Measurements from ENCODE around the gene TNNC2.
A peak's percentile ranks its signal among the peaks of the same experiment; 100 is the strongest.
"Not testable (repeated sequence)": the region's sequence is repeated elsewhere in the genome, so short reads cannot be mapped to it uniquely, and the experiment has no call there.

The TNNC2 gene

DNA sequence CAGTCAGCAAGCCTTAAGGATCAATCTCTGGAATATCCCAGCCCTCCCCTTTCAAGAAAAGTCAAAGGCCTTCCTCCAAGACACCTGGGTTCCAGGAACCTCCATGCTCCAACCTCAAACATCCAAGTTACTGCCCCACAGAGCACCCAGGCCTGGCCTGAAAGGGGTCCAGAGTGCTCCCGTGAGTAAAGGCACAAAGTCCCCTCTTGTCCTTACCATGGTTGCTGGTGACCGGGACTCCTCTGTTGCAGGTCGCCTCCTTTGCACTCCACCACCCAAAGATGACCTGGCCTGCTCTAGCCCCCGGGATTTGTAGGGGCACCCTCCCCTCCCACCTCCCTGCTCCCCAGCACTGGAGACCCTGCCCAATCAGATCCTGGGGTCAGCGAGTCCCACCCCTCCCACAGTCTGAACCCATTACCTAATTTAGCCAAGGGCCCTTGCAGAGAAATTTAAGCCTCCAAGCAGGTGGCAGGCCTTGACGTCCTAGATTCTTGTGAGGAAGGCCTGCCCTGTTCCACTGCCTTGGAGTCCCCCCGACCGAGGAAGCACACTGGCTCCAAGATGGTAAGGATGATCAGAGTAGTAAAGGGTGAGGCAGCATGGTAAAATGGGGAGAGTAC, at the start of gene TNNC2:
Gene TNNC2 (minus strand): TSS at position 283 of the 623 bp plus-strand sequence. CDS start 64 bp downstream, at position 219.
- no peak for DNase-seq

DNA sequence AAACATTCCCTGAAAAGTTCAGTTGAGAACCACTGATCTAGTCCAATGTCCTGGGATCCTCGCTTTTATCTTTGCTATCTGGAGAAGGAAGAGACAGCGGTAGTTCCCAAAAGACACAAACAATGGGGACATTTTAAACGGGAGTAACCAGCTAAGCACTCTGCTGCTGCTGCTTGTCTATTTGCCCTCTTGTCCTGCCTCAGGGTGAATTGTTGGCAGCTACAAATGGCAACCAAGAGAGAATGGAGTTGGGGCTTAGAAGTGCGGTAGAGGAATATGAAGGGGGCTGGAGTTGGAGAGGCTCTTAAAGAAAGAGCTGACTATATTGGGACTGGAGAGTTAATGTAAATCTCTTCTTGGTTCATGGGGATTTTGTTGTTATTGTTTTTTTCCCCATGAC, 47.5 kb upstream of the TNNC2 start:
- no peak for DNase-seq

DNA sequence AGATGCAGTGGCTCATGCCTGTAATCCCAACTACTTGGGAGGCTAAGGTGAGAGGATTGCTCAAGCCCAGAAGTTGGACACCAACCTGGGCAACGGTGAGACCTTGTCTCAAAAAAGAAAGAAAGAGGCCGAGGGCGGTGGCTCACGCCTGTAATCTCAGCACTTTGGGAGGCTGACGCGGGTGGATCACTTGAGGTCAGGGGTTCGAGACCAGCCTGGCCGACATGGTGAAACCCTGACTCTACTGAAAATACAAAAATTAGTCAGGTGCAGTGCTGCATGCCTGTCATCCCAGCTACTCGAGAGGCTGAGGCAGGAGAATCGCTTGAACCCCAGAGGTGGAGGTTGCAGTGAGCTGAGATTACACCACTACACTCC, 47.0 kb upstream of the TNNC2 start:
- not testable (repeated sequence) for DNase-seq

DNA sequence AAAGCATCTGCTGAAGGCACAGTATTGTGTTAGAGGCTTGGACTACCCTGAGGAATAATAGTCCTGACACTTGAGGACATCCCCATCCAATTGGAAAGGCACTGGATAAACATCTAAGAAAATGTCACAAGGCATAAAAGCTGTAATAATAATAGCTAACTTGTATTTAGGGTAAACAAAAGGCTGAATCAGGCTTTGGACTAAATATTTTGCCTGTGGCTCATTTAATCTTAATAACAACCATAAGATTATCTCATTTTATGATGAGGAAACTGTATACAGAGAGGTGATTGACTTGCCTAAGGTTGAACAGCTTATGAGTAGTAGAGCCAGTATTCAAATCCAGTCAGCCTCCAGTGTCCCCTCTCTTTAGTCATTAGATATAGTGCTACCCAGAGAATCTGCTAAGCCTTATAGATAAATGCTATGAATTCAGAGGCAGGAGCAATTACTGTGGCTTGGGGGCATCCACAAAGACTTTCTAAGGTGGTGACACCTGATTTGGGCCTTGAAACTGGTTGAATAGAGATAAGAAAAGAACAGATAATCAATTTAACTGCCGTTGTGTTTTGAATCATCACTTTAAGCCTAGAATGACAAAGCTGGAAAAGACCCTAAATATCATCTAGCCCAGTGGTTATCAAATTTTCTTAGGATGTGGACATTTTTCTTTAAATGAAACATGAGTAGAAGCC, 46.4 kb upstream of the TNNC2 start:
- no peak for DNase-seq

DNA sequence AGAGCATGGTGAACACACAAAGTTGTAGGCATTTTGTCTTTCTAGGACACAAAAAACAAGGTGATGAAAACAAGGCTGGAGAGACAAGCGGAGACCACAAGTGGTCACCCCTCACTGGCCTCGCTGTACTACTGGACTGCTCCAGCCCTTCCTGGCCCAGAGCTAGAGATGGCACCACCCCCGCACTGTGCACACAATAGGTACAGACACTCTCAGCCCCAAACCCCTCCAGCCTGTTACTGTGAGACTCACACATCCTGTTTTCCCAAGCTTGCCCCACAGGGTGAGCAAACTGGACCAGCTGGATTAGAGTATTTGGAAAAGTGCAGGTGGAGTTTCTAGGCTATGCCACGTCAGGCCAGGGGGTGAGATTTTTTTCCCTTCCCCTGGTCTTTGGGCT, 45.5 kb upstream of the TNNC2 start:
- DNase-seq, result no peak

DNA sequence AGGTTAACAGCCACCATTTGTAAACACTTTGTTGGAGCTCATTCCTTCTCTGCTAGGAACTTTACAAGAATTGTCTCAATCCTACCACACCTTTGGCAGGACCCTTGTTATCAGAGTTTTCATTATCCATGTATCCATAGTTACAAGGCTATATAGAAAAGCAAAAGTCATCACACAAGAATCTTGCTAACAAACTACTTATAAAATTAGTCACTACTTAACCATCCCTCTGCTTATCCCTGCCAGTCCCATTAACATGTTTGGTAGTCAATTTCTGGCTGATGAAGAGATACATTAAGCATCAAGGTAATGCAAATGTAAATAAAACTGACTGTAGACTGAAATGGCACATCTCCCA, 40.7 kb upstream of the TNNC2 start:
- DNase-seq, result no peak

DNA sequence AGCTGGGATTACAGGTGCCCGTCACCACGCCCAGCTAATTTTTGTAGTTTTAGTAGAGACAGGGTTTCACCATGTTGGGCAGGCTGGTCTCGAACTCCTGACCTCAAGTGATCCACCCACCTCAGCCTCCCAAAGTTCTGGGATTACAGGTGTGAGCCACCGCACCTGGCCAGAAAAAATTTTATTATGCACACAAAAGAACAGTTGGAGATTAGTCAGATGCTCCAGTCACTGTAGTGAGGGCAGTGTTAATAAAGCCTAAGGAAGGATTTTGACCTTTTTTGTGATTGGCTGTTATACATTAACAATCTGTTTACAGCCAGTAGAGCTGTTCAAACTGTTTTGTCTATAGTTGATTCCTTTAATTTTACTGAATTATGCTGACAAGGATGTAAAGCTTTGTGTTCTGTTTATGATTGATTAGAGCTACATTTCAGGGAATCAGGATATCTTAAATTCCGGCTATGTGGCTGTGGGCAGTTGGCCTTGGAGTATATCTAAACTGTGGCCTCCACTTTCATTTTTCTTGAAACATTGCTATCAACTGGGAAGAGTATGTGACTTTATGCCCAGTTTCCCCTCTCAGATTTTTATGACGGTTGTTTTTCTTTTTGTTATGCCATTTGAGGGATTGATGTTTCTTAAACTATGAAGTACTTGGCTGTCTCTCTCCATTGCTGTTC, 40.2 kb upstream of the TNNC2 start:
- no peak for DNase-seq

DNA sequence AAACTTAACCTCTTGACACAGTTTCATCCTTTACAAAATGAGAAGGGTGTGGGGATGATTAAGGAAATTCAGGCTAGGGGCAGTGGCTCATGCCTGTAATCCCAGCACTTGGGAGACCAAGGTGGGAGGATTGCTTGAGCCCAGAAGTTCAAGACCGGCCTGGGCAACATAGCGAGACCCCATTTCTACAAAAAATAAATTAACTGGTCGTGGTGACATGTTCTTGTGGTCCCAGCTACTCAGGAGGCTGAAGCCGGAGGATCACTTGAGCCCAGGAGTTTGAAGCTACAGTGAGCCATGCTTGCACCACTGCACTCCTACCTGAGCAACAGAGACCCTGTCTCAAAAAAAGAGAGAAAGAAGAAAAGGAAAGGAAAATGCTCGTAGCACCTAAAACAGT, 39.3 kb upstream of the TNNC2 start:
- no peak for DNase-seq

DNA sequence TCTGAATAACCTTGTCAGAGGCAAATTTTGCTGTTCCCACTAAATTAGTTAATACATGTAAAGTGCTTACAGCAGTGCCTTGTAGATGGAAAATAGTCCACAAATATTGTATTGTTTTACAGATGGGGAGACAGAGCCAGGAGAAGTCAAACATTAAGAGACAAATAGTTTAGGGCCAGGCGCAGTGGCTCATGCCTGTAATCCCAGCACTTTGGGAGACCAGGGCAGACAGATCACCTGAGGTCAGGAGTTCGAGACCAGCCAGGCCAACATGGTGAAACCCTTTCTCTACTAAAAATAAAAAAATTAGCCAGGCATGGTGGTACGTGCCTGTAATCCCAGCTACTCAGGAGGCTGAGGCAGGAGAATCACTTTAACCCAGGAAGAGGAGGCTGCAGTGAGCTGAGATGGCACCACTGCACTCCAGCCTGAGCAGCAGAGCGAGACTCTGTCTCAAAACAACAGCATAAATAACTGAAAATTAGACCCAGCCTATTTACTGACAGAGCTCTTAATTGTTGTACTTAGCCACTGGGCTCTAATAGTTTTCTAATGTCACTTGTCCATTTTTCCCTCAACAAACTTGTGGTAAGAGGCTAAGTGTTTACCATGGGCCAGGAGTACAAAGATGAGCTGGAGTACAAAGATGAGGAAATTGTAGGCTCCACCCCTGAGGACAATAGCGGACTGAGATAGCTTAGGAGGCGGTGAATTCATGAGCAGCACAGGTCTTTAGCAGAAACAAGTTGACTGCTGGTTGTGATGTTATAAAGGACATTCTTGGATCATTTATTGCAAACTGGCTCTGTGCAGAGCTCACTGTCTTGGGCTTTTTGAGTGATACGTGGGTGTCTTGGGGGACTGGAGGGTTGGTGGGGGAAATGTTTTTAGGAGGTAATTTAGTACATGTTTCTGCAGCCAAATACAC, 36.7 kb upstream of the TNNC2 start:
- DNase-seq, result no peak

DNA sequence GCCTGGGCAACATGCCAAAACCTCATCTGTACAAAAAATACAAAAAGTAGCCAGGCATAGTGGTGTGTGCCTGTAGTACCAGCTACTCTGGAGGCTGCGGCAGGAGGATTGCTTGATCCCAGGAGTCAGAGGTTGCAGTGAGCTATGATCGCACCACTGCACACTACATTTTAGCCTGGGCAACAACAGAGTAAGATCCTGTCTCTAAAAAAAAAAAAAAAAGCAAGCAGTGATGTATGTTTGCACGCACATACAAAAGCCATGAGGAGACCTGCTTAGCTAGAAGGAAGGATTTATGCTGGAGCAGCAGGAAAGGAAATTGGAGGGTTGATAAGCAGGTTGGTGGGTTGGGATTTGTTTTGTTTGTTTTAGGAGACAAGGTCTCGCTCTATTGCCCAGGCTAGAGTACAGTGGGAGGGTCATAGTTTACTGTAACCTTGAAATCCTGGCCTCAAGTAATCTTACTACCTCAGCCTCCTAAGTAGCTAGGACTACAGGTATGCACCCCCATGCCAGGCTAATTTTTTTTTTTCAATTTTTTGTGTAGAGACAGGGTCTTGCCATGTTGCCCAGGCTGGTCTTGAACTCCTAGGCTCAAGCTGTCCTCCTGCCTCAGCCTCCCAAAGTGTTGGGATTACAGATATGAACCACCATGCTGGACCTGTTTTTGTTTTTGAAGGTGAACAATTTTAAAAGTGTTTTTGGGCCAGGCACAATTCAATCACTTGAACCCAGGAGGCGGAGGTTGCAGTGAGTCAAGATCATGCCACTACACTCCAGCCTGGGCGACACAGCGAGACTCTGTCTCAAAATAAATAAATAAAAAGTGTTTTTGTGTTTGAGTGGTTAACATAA, 34.3 kb upstream of the TNNC2 start:
- no peak for DNase-seq

DNA sequence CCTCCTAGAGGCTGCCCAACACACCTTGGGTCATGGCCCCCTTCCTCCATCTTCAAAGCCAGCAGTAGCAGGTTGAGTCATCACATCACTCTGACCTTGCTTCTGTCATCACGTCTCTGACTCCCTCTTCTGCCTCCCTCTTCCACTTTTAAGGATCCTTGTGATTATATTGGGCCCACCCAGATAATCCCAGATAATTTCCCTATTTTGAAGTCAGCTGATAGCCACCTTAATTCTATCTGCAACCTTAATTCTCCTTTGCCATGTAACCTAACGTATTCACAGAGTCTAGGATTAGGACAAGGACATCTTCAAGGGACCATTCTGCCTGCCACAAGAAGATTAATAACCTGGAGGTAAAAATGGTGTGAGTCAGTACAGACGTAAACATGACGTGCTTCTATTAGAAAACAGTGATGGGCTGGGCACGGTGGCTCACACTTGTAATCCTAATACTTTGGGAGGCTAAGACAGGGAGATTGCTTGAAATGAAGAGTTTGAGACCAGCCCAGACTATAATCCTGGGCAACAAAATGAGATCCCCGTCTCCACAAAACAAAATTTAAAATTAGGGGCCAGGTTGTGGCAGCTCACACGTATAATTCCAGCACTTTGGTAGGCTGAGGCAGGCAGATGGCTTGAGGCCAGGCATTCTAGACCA, 33.6 kb upstream of the TNNC2 start:
- DNase-seq, result no peak

DNA sequence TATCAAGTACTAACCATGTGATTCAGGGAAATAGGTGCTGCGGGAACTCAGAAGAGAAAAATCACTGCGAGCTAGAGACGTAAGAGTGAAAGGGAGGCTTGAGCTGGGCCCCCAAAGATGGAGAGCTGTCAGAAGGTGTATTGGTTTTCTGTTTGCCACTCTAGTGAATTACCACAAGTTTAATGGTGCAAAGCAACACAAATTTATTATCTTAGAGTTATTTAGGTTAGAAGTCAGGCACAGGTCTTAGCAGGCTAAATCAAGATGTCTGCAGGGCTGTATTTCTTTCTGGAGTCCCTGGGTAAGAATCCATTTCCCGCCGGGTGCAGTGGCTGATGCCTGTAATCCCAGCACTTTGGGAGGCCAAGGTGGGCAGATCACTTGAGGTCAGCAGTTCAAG, 32.8 kb upstream of the TNNC2 start:
- no peak for DNase-seq

DNA sequence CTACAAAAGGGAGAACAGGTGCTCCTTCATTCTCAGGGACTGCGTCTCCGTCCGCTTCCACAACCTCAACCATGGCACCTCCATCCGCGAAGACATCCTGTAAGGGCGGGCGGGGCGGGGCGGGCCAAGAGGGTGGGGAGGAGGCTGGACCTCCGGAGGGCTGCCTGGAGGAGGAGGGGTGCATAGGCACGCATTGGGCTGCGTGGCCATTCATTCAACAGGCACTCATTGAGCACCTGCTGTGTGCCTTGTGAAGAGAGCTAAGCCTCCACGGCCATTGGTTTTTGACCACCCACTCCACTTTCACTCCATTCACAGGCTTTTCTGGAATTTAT, 30.7 kb upstream of the TNNC2 start:
- DNase-seq, result peak in 2 of 4 experiments; percentile 32 to 46

DNA sequence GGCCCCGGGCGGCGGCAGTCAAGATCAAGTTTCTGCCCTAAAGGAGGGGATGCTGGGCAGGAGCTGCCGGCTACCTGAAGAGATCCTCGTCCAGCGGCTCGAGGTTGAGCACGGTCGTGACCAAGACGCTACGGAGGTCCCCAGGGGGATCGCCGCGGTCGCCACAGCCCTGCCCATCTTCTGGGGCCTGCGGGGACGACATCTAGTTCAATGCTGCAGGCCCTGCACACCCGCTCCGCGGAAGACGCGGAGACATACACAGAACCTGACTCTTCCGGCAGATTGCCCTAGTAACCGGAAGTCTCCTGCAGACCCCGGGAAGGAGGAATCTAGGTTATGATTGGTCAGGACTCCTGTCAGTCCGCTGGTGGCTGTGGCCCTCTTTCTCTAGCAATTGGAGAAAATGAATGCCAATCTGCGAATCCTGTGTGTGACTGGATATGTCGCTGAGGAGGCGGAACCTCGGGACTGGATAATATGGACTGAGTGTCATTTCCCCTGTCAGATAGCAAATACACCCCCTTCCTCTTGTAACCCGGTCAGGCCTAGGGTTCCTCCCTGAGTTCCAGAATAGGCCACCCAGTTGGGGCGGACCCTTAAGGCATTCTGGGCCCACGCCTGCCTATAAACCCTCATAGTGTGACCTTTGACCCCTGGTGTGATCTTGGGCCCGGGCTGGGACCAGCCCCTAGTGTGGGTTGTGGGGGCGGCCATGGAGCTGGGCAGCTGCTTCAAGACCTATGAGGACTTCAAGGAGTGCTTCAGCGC, 30.2 kb upstream of the TNNC2 start, which contains the start of the genes ACOT8 and ZSWIM3:
Gene ACOT8 (minus strand): TSS at position 279 of the 768 bp plus-strand sequence. CDS start 77 bp downstream, at position 202.
Gene ZSWIM3 (plus strand): TSS at position 501 of the 768 bp plus-strand sequence. CDS start 212 bp downstream, at position 713.
- DNase-seq, result peak; percentile 44 to 74 (median 66)

DNA sequence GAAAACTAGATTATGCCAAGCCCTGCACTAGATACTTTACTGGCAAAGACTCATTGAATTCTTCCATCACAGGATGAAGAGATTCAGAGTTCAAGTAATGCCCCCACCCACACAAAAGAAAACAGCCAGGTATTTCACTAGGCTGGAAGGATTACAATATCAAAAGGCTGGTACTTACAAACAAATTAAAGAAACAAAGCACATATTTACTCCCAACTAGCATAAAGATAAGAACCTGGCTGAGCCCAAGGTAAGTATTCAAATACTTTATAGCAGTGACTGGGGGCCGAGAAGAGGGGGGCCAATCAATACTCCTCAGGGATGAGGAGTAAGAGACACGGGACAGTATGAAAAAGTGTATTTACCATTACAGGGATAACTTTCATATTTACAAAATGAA, 26.4 kb upstream of the TNNC2 start:
- no peak for DNase-seq

DNA sequence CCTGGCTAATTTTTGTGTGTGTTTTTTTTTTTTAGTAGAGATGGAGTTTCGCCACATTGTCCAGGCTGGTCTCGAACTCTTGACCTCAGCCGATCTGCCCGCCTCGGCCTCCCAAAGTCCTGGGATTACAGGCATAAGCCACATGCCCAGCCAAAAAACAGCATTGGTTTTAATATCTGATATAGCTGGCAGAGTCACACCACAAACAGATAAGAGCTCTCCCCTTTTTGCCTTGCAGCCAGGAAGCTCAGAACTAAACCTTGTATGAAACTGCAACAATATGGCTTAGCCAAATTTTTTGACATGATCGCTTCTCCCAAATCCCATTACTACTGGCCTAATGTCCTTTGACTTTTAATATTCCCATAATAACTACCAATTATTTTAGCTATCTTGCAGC, 25.2 kb upstream of the TNNC2 start:
- no peak for DNase-seq

DNA sequence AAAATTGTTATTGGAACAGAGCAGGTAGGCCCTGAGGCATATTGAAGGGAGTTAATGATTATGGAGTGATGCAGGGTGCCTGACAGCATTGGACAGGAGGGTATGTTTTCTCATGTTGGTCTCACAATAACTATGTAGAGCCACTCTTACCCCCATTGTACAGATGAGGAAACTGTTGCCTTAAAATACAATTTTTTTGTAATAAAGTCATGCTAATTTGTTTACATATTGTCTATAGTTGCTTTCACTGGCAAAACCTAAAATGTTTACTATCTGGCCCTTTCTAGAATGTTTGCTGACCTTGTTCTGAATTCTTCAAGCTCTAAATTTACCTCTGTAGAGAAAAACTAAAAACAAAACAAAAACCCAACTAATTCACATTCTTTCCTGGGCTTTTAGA, 24.4 kb upstream of the TNNC2 start:
- DNase-seq, result no peak

DNA sequence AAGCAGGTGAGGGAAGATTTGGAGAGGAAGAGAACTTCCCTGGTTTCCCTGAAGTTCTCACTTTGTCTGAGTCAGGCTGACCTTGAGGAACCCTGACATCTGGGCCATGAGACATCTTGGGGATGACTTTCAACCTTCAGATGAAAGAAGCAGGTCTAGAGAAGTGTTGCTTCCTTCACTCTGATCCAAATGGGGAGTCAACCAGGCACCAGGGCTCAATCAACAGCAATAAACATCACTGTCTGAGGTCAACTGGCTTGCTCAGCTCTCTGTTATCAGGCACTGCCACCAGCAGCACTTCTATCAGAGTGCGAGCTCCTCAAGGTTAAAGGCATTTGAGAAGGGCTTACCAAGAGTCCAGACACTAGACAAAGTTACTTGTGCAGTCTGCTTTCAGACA, 23.8 kb upstream of the TNNC2 start:
- DNase-seq, result no peak

DNA sequence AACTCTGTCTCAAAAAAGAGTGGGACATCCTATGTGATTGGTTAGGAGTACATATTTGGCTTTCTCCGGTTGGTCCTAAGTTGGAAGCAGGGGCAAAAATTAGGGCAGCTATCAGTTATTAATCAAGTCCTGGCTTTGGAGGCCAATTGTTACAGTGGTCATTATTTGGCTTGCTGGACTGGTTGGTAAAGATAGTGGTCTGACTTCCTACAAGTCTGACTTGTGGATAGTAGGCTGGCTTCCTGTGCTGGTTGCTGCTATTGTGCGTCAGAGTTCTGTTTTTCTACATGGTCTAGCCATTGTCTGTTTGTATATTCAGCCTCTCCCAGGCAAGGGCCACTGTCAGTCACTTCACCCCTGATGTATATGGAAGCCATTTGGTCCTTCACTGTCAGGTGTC, 23.1 kb upstream of the TNNC2 start:
- no peak for DNase-seq

DNA sequence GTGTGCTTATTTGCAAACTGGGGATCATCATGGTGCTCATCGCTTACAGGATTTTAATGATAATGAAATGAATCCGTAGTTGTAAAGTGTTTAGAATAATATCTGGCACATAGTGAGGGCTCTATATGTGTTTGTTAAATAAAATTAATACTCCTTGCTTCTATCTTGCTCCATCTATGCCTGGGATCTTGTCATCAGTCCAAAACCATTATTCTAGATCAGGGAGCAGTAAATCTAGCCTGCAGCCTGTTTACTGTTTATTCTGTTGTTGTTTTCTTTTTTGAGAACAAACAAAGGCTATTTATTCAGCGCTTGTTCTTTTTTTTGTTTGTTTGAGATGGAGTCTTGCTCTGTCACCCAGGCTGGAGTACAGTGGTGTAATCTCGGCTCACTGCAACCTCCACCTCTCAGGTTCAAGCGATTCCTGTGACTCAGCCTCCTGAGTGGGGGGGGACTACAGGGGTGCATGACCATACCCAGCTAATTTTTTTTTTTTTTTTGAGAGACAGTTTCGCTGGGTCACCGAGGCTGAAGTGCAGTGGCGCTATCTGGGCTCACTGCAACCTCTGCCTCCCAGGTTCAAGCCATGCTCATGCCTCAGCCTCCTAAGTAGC, 22.0 kb upstream of the TNNC2 start:
- no peak for DNase-seq

Data from activated naive CD4-positive, alpha-beta T cell (primary cell).